ENCODE data around the gene OTUB1.

- TF ChIP-seq CTCF (IDR thresholded peaks at IDR 0.05) (no peak), RNF2 (IDR thresholded peaks at IDR 0.05; ENCODE audit: borderline replicate concordance, low read depth) (no peak)
Observed at GRCh38 chr11:64020976-64021756, 34.9 kb downstream of the OTUB1 start.
